ENCODE measurements around the gene HNRNPUL2.

DNA sequence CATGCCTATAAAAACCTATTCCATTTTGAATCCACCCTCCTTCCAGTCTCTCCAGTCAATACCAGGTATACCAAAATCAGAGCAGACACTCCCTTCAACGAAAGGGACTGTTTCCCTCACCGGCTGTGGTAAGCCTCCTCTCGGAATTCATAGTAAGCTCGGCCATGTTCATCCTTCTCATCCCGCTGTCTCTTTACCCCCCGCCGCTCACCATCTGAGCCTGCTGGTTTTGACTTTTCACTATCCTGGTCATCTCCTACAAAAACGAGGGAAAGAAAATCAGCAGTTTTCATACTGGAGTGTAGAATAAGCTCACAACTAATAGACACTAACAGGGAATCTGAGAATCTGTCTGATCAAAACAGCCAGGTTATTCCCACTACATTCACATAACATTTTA is 3.1 kb downstream of the HNRNPUL2 start:
- TF ChIP-seq CTCF (IDR thresholded peaks at IDR 0.05): no peak
- TF ChIP-seq POLR2A (IDR thresholded peaks at IDR 0.05): no peak

Measured in adrenal gland (tissue), 5 donors.